ENCODE measurements around the gene CNKSR2.
"Not testable (repeated sequence)": the region's sequence is repeated elsewhere in the genome, so short reads cannot be mapped to it uniquely, and the experiment has no call there.

DNA sequence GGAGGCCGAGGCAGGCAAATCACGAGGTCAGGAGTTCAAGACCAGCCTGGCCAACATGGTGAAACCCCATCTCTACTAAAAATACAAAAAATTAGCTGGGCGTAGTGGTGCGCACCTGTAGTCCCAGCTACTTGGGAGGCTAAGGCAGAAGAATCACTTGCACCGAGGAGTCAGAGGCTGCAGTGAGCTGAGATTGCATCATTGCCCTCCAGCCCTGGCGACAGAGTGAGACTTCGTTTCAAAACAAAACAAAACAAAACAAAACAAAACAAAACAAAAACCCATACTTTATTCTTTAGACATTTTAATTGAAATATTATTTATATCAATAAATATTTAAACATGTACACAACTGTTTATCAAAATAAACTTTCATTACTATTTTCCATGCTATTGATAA, 109.8 kb downstream of the CNKSR2 start:
- TF ChIP-seq, protein P1, sequence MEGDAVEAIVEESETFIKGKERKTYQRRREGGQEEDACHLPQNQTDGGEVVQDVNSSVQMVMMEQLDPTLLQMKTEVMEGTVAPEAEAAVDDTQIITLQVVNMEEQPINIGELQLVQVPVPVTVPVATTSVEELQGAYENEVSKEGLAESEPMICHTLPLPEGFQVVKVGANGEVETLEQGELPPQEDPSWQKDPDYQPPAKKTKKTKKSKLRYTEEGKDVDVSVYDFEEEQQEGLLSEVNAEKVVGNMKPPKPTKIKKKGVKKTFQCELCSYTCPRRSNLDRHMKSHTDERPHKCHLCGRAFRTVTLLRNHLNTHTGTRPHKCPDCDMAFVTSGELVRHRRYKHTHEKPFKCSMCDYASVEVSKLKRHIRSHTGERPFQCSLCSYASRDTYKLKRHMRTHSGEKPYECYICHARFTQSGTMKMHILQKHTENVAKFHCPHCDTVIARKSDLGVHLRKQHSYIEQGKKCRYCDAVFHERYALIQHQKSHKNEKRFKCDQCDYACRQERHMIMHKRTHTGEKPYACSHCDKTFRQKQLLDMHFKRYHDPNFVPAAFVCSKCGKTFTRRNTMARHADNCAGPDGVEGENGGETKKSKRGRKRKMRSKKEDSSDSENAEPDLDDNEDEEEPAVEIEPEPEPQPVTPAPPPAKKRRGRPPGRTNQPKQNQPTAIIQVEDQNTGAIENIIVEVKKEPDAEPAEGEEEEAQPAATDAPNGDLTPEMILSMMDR (IDR thresholded peaks at IDR 0.05) = not testable (repeated sequence)
- not testable (repeated sequence) for TF ChIP-seq POLR2A (IDR thresholded peaks at IDR 0.05)

All from uterus (tissue), 2 donors.